Skin epidermis (tissue), 12 donors: ENCODE data around the gene DOLK.

Experiments used
- H3K27ac ChIP-seq, 21 experiments: fragments of 200-600 bp; sonication (generic) in 11 of 21; one replicate each; pipeline ENCODE4 v1.5.0; 2020; ENCODE audit warnings: mild to moderate bottlenecking in 3 of 21, inconsistent platforms in 2 of 21, moderate library complexity in 2 of 21
- H3K4me3 ChIP-seq, 7 experiments: fragments of 200-600 bp; sonication (generic) in 2 of 7; one replicate each; pipeline ENCODE4 v1.5.0; 2020; ENCODE audit warnings: inconsistent platforms in 2 of 7, mild to moderate bottlenecking in 2 of 7, moderate library complexity in 1 of 7

Gene DOLK

DNA sequence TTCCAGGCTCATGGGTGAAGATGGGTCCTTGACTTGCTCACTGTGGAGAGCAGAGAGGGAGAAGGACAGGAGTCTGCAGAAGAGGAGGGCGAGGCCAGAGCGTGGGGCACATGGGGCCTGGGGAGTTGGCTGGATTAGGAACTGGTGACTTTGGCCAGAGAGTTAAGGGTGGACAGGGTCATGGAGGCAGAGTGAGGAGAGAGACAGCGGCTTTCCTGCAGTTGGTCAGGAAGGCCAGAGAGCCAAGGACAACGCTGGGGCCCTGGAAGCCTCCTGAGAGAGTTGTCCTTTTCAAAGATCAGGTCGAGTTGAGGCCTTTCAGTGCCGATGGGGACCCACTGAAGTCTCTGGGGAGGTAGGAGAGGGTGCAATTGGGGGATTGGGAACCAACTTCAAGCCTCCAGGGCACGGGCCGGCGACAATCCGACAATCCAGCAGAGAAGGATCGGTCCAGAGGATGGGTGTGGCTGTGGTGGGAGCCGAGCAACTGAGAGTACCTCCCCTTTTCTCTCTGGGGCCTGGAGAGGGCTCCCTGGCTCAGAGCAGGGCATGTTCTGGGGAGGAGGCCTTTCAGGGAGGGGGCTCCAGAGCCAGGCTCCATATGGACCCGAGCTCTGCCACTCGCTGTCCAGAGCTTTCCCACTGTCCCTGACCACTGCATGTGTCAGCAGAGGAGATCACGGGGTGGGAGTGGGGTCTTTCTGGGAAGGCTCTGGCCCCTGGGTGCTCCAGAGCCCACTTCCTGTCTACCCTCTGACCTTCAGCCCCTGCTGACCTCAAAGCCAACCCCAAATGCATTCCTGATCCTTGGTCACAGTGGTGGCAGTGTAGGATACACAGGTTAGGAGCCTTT, 34.1 kb downstream of the DOLK start:
- Histone ChIP-seq H3K4me3 (peak overlapping the region in 1 of 7 experiments; percentile 0), H3K27ac (peak overlapping the region in 19 of 21 experiments; percentile 4 to 88 (median 75))

DNA sequence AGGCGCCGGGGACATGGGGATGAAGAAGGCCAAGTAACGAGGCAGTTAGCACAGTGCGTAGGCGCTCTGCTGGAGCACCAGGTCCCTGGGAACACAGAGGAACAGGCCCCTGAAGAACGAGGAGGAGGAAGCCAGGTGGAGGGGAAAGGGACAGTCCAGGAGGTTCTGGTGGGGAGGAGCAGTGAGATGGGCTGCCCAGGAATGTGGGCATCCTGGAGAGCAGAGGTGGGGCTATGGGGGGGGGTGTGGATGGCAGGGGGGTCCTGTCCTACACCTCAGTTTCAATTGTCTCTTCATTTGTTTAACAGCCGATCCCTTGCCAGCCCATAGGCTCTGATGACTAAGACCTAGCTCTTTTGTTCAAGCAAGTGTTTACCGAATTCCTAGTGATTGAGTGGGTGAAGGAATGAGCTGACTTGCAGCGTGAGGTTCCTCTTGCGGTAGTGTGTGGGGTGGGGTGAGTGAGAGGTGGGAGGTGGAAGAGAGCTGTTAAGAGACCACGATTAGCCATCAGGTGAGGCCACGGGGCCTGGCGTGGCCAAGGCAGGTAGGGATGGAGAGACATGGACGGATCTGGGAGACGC, 35.0 kb downstream of the DOLK start:
- no peak overlapping the region for H3K4me3 ChIP-seq
- H3K27ac ChIP-seq, result peak overlapping the region in 20 of 21 experiments; percentile 45 to 88 (median 76)

DNA sequence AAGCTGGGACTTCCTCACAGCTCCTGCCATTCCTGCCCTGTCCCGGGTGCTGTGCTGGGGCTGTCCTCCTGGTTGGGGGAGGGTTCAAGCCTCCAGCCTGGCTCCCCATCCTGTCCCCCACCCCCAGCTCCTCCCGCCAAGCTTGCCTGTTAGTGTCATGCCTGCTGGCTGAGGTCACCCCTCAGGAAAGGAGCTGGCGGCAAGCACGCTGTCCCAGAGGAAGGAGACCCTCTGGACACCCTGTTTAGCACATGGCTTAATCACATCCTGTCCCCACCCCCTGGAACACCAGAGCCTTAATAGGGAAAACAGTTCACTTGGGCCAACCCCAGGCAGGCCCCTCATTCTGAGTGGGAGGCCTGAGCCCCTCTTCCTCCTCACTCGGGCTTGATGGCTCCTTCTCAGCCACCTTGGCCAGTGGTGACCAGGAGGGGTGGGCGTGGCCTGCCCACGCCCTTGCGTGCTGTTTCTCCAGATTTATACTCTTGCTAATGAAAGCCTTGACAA, 35.8 kb downstream of the DOLK start:
- H3K4me3 ChIP-seq, result no peak overlapping the region
- H3K27ac ChIP-seq, result peak overlapping the region in 20 of 21 experiments; percentile 45 to 88 (median 76)

DNA sequence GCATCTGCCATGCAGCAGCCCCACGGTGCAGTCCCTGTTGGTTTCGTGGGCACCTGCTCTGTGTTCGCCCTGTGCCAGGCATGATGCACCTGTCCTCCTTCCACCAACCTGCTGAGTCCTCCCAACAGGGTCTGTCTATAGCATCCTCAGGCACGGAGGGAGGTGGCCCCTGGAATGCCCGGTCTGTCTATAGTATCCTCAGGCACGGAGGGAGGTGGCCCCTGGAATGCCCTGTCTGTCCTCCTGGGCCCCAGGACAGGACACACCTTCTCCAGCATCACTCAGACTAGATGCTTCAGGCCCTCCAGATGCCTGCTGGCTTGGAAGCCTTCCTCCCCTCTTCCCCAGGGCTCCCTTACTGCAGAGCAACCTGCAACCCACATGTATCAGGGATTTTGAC, 36.5 kb downstream of the DOLK start:
- H3K27ac ChIP-seq, result peak overlapping the region in 20 of 21 experiments; percentile 45 to 88 (median 76)
- H3K4me3 ChIP-seq, result no peak overlapping the region

DNA sequence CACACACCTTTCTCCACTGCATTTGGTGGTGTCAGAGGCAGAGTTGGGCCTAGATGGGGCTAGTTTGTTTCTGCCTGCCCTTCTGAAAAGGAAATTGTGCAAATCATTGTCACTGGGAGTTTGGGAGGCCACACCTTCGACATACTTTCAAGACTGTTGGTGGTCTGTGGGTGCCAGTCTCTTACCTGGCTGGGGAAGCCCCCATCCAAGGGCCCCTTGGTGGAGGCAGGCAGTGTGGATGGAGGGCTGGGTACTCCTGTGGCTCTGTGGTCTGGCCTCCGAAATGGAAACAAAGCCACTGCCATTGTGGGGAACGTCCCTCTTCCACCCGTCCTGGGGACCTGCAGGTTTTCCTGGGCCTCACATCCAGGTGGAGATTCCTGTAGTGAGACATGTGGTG, 37.5 kb downstream of the DOLK start:
- Histone ChIP-seq H3K4me3 (no peak overlapping the region), H3K27ac (peak overlapping the region in 10 of 21 experiments; percentile 7 to 42 (median 26))

DNA sequence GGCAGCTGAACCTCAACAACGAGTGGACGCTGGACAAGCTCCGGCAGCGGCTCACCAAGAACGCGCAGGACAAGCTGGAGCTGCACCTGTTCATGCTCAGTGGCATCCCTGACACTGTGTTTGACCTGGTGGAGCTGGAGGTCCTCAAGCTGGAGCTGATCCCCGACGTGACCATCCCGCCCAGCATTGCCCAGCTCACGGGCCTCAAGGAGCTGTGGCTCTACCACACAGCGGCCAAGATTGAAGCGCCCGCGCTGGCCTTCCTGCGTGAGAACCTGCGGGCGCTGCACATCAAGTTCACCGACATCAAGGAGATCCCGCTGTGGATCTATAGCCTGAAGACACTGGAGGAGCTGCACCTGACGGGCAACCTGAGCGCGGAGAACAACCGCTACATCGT, 39.0 kb downstream of the DOLK start:
- Histone ChIP-seq H3K27ac (no peak overlapping the region), H3K4me3 (no peak overlapping the region)

DNA sequence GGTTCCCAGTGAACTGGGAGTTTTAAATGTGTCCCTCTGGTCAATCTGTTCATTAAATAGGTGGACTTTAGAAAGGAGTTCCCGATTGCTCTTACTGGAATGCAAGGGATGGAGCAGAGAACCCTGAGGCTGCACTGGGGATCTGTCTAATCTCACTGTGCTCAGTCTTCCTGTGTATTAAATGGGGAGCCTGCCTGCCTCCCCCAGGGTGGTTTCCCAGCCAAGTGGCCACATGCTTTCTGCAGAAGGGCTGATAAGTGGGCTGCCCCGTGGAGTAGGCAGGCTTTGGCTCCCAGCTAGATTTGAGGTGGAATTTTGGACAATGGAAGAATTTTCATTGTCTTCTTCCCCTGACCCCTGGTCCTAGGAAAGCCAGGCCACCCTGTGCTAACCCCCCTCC, 40.7 kb downstream of the DOLK start:
- Histone ChIP-seq H3K4me3 (no peak overlapping the region), H3K27ac (peak overlapping the region in 3 of 21 experiments; percentile 3 to 24 (median 16))

DNA sequence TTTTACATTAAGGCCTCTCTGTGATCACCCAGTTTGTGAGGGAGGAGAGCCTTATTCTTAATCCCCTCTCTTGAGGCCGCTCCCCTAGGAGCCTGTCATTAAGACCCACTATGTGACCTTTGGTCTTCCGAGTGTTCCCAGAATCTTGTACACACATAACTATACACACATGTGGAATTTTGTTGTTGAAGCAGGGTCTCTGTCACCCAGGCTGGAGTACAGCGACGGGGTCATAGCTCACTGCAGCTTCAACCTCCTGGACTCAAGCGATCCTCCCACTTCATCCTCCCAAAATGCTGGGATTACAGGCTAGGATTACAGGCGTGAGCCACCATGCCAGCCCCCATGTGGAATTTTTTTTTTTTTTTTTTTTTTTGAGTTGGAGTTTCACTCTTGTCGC, 41.4 kb downstream of the DOLK start:
- H3K27ac ChIP-seq, result peak overlapping the region in 5 of 21 experiments; percentile 5 to 44 (median 14)
- H3K4me3 ChIP-seq, result no peak overlapping the region

DNA sequence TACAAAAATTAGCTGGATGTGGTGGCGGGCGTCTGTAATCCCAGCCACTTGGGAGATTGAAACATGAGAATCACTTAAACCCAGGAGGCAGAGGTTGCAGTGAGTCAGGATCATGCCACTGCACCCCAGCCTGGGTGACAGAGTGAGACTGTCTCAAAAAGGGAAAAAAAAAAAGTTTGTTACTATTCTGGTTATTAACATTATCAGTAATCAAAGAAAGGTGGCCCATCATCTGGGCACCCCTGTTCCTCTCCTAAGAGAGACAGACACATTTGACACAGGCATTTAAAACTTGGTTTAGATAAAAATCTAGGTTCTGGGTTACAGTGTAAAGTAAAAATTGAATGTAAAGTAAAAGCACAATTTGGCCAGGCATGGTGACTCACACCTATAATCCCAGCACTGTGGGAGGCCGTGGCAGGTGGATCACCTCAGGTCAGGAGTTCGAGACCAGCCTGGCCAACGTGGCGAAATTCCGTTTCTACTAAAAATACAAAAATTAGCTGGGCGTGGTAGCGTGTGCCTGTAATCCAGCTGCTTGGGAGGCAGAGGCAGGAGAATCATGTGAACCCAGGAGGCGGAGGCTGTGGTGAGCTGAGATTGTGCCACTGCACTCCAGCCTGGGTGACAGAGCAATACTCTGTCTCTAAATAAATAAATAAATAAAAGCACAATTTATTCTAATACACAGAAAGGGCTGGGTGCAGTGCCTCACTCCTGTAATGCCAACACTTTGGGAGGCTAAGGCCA, 43.4 kb downstream of the DOLK start:
- H3K27ac ChIP-seq, result peak overlapping the region in 18 of 21 experiments; percentile 39 to 98 (median 86)
- H3K4me3 ChIP-seq, result no peak overlapping the region

DNA sequence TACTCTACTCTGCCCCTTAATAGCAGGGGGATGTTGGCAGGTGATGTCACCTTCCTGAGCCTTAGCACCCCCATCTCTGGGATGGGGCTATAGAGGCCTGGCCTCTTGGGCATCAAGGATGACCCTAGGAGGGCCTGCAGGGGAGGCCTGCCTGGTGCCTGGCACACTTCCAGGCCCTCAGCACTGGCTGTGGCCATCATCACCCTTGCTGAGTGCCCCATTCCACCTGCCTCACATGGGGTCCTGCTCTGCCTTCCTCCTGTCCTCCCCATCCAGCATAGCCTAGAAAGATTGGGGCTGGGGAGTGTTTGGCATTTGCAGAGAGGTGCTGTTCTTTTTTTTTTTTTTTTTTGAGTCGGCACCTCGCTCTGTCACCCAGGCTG, 44.3 kb downstream of the DOLK start:
- H3K4me3 ChIP-seq, result no peak overlapping the region
- peak overlapping the region in 20 of 21 experiments; percentile 75 to 98 (median 86) for H3K27ac ChIP-seq

DNA sequence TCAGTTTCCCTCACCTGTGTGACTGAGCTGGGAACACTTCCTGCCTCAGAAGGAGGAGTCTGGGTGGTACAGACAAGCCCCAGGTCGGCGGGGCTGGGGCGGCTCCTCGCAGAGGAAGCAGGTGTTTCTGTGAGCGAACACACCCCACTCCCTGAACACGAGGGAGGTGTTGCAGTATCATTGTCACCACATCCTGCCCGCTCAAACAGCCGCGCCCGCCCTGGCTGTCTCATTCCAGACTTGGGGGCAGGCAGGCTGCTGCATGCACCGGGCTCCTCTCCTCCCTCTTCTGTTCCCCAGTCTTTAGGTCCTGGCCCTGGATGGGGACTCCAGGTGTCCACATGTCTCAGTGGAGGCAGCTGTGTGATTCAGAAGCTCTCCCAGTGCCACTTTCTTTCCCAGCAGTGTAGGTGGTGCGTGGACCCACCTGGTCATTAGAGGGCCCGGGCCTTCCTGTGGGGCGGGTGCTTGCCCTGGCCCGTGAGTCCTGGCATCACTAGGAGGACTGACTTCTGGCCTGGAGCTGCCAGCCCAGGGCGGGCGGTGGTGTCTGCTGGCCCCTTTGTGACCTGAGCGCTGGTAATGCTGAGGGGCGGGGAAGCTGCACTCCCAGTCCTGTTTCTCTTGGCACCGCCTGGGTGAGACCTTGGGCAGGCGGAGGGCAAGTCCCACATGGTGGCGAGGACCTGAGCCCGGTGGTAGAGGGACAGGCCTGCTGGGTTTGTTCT, 44.9 kb downstream of the DOLK start:
- Histone ChIP-seq H3K4me3 (no peak overlapping the region), H3K27ac (peak overlapping the region; percentile 7 to 98 (median 86))

DNA sequence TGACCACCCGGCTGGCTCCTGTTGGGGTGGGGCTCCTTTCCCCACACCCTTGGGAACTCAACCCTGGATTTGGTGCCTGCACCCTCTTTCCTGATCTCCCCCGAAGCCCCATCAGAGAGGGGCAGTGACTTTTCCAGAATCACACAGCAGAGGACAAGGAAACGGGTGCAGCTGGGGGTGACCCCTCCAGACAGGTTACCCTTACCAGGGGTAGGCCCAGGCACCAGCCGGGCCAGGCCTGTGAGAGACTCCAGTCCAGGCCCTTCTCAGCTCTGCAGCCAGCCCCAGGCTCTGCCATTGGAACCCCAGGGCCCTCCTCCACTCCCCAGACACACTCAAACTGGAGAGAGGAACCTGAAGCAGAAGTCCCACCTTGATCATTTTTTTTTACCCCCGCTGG, 45.6 kb downstream of the DOLK start:
- Histone ChIP-seq H3K4me3 (no peak overlapping the region), H3K27ac (peak overlapping the region; percentile 7 to 98 (median 86))

DNA sequence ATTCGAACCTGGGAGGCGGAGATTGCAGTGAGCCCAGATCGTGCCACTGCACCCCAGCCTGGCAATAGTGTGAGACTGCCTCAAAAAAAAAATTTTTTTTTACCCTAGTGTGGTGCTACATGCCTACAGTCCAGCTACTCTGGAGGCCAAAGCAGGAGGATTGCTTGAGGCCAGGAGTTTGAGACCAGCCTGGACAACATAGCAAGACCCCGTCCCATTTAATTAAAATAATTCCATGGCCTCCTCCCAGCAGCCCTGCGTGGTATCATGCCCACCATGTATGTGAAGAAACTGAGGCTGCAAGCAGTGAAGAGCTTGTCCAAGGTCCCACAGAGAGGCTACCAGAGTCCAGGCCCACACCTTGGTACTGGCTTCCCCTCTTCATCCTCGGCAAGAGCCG, 46.0 kb downstream of the DOLK start:
- Histone ChIP-seq H3K27ac (peak overlapping the region; percentile 7 to 98 (median 86)), H3K4me3 (no peak overlapping the region)

DNA sequence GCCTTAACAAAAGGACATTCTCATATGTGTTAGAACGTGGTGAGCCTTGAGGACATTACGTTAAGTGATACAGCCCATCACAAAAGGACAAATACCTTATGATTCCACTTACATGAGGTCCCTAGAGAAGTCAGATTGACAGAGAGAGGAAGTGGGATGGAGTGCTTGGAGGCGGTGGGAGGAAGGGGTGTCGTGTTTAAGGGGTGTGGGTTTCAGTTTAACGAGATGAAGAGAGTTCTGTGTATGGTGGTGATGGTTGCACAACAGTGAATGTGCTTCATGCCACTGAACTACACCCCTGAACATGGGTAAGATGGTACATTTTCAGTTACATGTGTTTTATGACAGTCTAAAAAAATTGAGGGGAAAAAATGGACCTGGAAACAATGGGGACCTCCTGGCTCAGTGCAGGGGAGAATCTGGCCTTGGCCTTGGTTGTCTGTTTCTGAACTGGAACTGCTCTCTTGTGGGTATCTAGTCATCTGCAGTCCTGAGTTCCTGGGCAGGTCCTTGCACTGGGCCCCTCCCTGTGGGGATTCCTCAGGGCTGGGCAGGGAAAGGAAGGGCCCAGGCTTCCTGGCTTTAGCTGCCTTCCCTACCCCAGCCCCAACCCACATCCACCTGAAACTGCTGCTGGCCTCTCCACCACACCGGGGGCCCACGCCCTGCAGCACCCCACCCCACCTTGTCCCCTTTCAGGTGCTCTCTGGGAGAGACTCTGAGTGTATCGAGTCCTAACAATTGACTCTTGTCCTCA, 47.7 kb downstream of the DOLK start:
- H3K27ac ChIP-seq, result peak overlapping the region in 20 of 21 experiments; percentile 39 to 98 (median 82)

DNA sequence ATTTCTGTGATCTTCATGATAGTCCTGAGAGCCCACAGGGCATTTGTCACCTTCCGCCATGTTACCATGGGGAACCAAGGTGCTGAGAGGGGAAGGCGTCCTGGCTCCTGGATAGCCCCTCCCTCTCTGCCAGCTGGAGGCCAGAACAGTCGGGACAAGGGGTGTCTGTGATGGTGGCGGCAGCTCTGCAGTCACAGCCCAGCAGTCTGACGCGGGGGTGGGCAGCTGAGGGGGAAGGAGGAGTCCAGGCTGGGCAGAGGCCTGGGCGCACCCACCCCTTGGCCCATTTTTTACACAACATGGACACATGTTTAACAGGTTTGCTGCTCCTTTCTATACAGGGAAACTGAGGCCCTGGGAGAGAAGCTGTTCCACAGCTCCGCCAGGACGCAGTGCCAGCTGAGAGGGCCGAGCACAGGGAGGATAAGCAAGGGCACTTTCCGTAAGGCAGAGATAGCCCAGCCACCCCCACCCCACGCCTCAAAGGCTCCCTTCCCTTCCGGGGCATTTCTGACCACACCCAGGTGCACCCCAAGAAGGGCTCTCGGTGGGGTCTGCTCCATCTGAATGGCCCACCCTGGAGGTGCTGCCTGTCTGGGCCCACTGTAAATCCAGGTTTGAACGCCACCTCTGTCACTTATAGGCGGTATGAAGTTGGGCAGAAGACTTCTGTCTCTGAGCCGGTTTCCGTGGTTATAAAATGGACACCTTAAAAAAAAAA, 48.4 kb downstream of the DOLK start:
- Histone ChIP-seq H3K4me3 (no peak overlapping the region), H3K27ac (peak overlapping the region in 20 of 21 experiments; percentile 39 to 98 (median 82))

More for the DNA sequence above, 47.7 kb downstream of the DOLK start:
- H3K4me3 ChIP-seq, result no peak overlapping the region

DNA sequence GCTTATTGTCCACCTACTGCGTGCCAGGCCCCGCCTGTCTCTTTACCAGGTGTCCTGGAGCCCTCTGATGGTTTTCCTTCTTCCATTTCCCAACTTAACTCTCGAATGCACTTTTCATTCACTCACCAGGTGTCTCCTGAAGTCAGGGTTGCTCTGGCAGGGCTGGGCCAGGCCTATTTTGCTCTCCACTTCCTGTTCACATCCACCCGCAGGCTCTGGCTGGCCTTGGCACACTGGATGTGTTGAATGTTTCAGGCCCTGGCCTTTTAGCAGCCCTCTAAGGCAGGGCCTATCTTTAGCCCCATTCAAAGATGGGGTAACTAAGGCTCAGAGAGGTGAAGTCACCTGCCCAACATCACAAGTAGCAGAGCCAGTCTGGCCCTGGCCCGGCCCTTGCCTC, 49.0 kb downstream of the DOLK start:
- Histone ChIP-seq H3K4me3 (no peak overlapping the region), H3K27ac (peak overlapping the region in 17 of 21 experiments; percentile 67 to 98 (median 85))

DNA sequence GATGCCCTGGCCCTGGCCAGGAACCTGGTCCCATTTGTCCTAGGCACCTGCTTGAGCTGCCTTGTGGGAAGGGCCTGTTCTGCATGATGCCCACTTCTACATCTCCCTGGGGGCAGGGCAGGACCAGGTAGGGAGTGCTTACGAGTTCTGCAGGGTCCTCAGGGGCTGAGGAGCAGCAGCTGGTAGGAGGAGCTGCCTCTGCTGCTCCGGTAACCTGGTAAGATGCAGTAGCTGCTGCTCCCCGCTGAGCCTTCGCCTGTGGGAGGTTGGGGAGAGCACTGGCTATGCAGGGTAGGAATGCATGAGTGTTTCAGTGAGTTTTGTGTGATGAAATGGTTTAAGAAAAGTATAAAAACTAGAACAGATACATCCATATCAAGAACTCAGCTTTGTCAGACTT, 51.8 kb downstream of the DOLK start:
- peak overlapping the region in 10 of 21 experiments; percentile 1 to 63 (median 38) for H3K27ac ChIP-seq

More for the DNA sequence above, 51.8 kb downstream of the DOLK start:
- H3K4me3 ChIP-seq, result no peak overlapping the region
